Adrenal gland (tissue), 5 donors: Measurements from ENCODE around the gene EXOC4.

Experiments used
- CTCF ChIP-seq, 6 experiments: fragments of 450-650 bp in 4 of 6; fragments of 200-600 bp in 2 of 6; sonication (generic) in 1 of 6; IDR thresholded peaks; 1 replicate in 5 of 6; 2 replicates in 1 of 6; pipeline versions ENCODE4 v1.5.1 to v1.8.0; 2016 to 2021; ENCODE audit warnings: antibody characterized with exemption in 6 of 6, mild to moderate bottlenecking in 2 of 6, moderate library complexity in 1 of 6
- POLR2A ChIP-seq, 2 donors: fragments of 450-650 bp; IDR thresholded peaks; one replicate each; pipeline ENCODE4 v1.6.1; 2017; ENCODE audit warnings: antibody characterized with exemption in 2 of 2, mild to moderate bottlenecking in 2 of 2, moderate library complexity in 1 of 2
- donor health status: DM: no; HTN: no; CAD: no.

GRCh38 chr7:133796782-133797745, 544.2 kb downstream of the EXOC4 start:
- TF ChIP-seq CTCF (IDR thresholded peaks at IDR 0.05) (no peak), POLR2A (IDR thresholded peaks at IDR 0.05) (no peak)
